H9 (cell line): ENCODE measurements around the gene RRBP1. TPM values are rescaled to one million over a fixed set of nuclear protein-coding genes. Genes with fewer than 3 reads are reported as not detected.

Experiments used
- DNase-seq: peaks from one replicate; pipeline ENCODE4 v3.0.0-alpha.2; 2017
- H2AFZ ChIP-seq: one replicate; pipeline ENCODE4 v1.6.1; 2013; ENCODE audit warnings: mild to moderate bottlenecking, low read length, control low read depth, moderate library complexity
- H2AK5ac ChIP-seq: 2 replicates; pipeline ENCODE4 v1.6.1; 2013; ENCODE audit warnings: low read length, control low read depth, mixed read lengths; ENCODE audit not compliant: insufficient read length
- H2BK120ac ChIP-seq: one replicate; pipeline ENCODE4 v1.6.1; 2013; ENCODE audit warnings: low read depth, mild to moderate bottlenecking, low read length, control low read depth, inconsistent platforms; ENCODE audit not compliant: poor library complexity, severe bottlenecking
- H2BK12ac ChIP-seq: 2 replicates; pipeline ENCODE4 v1.6.1; 2013; ENCODE audit warnings: low read length, control low read depth, mixed read lengths, low read depth; ENCODE audit not compliant: insufficient read length
- H2BK15ac ChIP-seq: 2 replicates; pipeline ENCODE4 v1.6.1; 2013; ENCODE audit warnings: low read depth, low read length, control low read depth
- H2BK20ac ChIP-seq: one replicate; pipeline ENCODE4 v1.6.1; 2013; ENCODE audit warnings: low read depth, mild to moderate bottlenecking, low read length, control low read depth, inconsistent platforms; ENCODE audit not compliant: poor library complexity, severe bottlenecking
- H2BK5ac ChIP-seq: 2 replicates; pipeline ENCODE4 v1.6.1; 2013; ENCODE audit warnings: low read length, control low read depth, mixed read lengths; ENCODE audit not compliant: insufficient read length
- H3K14ac ChIP-seq: 2 replicates; pipeline ENCODE4 v1.6.1; 2013; ENCODE audit warnings: low read length, control low read depth; ENCODE audit not compliant: insufficient read depth
- H3K18ac ChIP-seq: 2 replicates; pipeline ENCODE4 v1.6.1; 2013; ENCODE audit warnings: low read depth, mild to moderate bottlenecking, mixed read lengths, low read length, control low read depth; ENCODE audit not compliant: insufficient read length
- H3K23ac ChIP-seq: 2 replicates; pipeline ENCODE4 v1.6.1; 2013; ENCODE audit warnings: low read length, control low read depth, mixed read lengths, low read depth; ENCODE audit not compliant: insufficient read length
- H3K23me2 ChIP-seq: 2 replicates; pipeline ENCODE4 v1.6.1; 2013; ENCODE audit warnings: low read depth, mild to moderate bottlenecking, mixed read lengths, low read length, control low read depth; ENCODE audit not compliant: insufficient read length, poor library complexity, severe bottlenecking
- H3K27ac ChIP-seq: 2 replicates; pipeline ENCODE4 v1.5.1; 2013; ENCODE audit warnings: low read length, control low read depth, mixed read lengths, low read depth; ENCODE audit not compliant: insufficient read length
- H3K27me3 ChIP-seq: 2 replicates; pipeline ENCODE4 v1.6.1; 2013; ENCODE audit warnings: low read length, control low read depth, inconsistent platforms; ENCODE audit not compliant: insufficient read depth
- H3K4ac ChIP-seq: 2 replicates; pipeline ENCODE4 v1.6.1; 2013; ENCODE audit warnings: low read depth, mild to moderate bottlenecking, control low read depth, inconsistent platforms, low read length, moderate library complexity
- H3K4me1 ChIP-seq: 2 replicates; pipeline ENCODE4 v1.6.1; 2013; ENCODE audit warnings: low read length, control low read depth, inconsistent platforms; ENCODE audit not compliant: insufficient read depth
- H3K4me2 ChIP-seq: 2 replicates; pipeline ENCODE4 v1.6.1; 2013; ENCODE audit warnings: low read length, control low read depth, mixed read lengths; ENCODE audit not compliant: insufficient read length, insufficient read depth
- H3K56ac ChIP-seq: 2 replicates; pipeline ENCODE4 v1.6.1; 2013; ENCODE audit warnings: low read depth, mild to moderate bottlenecking, mixed read lengths, low read length, control low read depth; ENCODE audit not compliant: insufficient read length
- H3K79me1 ChIP-seq: 2 replicates; pipeline ENCODE4 v1.6.1; 2013; ENCODE audit warnings: low read depth, mild to moderate bottlenecking, moderate library complexity, low read length, control low read depth, inconsistent platforms; ENCODE audit not compliant: insufficient read depth, poor library complexity, severe bottlenecking
- H3K79me2 ChIP-seq: 2 replicates; pipeline ENCODE4 v1.6.1; 2013; ENCODE audit warnings: low read length, control low read depth, inconsistent platforms; ENCODE audit not compliant: insufficient read depth
- H3K9ac ChIP-seq: 2 replicates; pipeline ENCODE4 v1.6.1; 2013; ENCODE audit warnings: low read length, control low read depth, mixed read lengths; ENCODE audit not compliant: insufficient read length; ENCODE audit errors: extremely low read depth
- H3K9me3 ChIP-seq: one replicate; pipeline ENCODE4 v1.6.1; 2013; ENCODE audit warnings: low read depth, low read length, inconsistent platforms; ENCODE audit not compliant: control insufficient read depth
- H3T11ph ChIP-seq: one replicate; pipeline ENCODE4 v1.6.1; 2013; ENCODE audit warnings: mild to moderate bottlenecking, low read length, control low read depth, inconsistent platforms
- H4K20me1 ChIP-seq: one replicate; pipeline ENCODE4 v1.6.1; 2013; ENCODE audit not compliant: control insufficient read depth, insufficient read length, insufficient read depth
- H4K5ac ChIP-seq: 2 replicates; pipeline ENCODE4 v1.6.1; 2013; ENCODE audit warnings: low read depth, mild to moderate bottlenecking, mixed read lengths, low read length, control low read depth; ENCODE audit not compliant: insufficient read length
- H4K8ac ChIP-seq: replicated peaks from 2 replicates; pipeline ENCODE4 v1.6.1; 2013; ENCODE audit warnings: low read length, control low read depth, mixed read lengths, low read depth; ENCODE audit not compliant: insufficient read length
- H4K91ac ChIP-seq: 2 replicates; pipeline ENCODE4 v1.6.1; 2013; ENCODE audit warnings: low read depth, mild to moderate bottlenecking, moderate library complexity, mixed read lengths, low read length, control low read depth; ENCODE audit not compliant: insufficient read length
- H3K27ac Mint-ChIP-seq, 3 experiments: 2 replicates in 2 of 3; 3 replicates in 1 of 3; pipeline ENCODE4 v1.8.0; 2020 to 2021; ENCODE audit warnings: mixed read lengths in 3 of 3, mild to moderate bottlenecking in 1 of 3, moderate library complexity in 1 of 3
- H3K27me3 Mint-ChIP-seq: 2 replicates; pipeline ENCODE4 v1.8.0; 2021; ENCODE audit warnings: low read depth, mild to moderate bottlenecking, moderate library complexity, mixed read lengths
- H3K36me3 Mint-ChIP-seq, 3 experiments: 2 replicates in 2 of 3; 3 replicates in 1 of 3; pipeline ENCODE4 v1.8.0; 2020 to 2021; ENCODE audit warnings: low read depth in 3 of 3, mixed read lengths in 3 of 3; ENCODE audit not compliant: insufficient read depth in 1 of 3
- H3K4me1 Mint-ChIP-seq, 2 experiments: 2 replicates each; pipeline ENCODE4 v1.8.0; 2020; ENCODE audit warnings: mixed read lengths in 2 of 2
- H3K4me3 Mint-ChIP-seq, 2 experiments: 2 replicates in 1 of 2; 3 replicates in 1 of 2; pipeline ENCODE4 v1.8.0; 2020 to 2021; ENCODE audit warnings: mild to moderate bottlenecking in 2 of 2, mixed read lengths in 2 of 2, moderate library complexity in 1 of 2
- H3K9me3 Mint-ChIP-seq, 2 experiments: 2 replicates in 1 of 2; 3 replicates in 1 of 2; pipeline ENCODE4 v1.8.0; 2020; ENCODE audit warnings: mild to moderate bottlenecking in 2 of 2, mixed read lengths in 2 of 2, moderate library complexity in 1 of 2
- WGBS: extraction: QIAGEN DNeasy Blood & Tissue Kit; methylation state at CpG from one replicate; pipeline ENCODE4 v1.1.7; 2013; ENCODE audit warnings: missing lambda C conversion rate, low lambda C conversion rate, mixed read lengths; ENCODE audit not compliant: insufficient read length; ENCODE audit errors: extremely low coverage; 5-methylcytosine and 5-hydroxymethylcytosine counted together
- total RNA-seq: library from RNA; stranded (reverse); gene quantifications from 2 replicates; pipeline ENCODE4 v1.2.1, GENCODE V29; 2021
- TF ChIP-seq, protein P1 (sequence below): fragments of 200-600 bp; sonication (generic); conservative IDR thresholded peaks from 3 replicates; pipeline ENCODE4 v1.8.0; 2021; ENCODE audit warnings: antibody characterized with exemption, mild to moderate bottlenecking

Gene RRBP1
- total RNA-seq, 1 experiment from 2014 or later, result 97.8 TPM

DNA sequence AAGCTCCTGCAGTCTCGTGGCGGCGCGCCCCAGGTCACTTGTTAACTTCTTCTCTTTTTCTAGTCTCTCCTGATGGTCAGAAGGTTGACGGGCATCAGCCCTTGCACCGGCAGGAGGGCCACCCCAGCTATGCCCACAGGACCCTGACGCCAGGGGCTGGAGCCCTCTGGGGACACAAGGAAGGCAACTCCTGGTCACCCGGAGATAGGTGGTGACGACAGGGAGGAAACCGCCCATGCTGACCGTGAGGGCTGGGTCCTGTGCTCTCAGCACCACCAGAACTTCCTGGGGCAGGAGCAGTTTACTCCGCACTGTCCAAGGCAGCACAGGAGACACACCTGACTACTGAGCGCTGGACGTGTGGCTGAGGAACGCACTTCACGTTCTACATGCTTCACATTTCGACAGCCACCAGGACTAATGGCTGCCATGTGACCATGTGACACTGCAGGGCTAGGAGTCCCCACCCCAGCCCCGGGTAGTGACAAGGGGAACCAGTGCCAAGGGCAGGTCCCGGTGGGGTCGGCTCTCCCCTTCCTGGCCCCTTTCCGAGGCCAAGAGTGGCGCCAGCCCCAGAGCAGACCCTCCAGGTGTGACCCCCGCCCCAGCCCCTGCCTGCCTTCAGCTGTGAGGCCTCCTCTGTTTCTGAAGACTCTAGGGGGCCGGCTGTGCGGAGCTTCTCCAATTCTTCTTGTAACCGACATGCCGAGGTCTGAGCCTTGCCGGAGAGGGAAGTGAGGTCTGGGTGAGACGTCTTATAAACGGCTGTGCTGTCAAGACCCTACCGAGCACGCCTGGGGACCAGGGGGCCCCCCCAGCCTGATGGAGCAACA is 67.0 kb downstream of the RRBP1 start:
- no peak for DNase-seq
- Histone ChIP-seq H4K20me1 (no peaks in the 10 kb centered on the region), H3T11ph (no peak overlapping the region), H2AFZ (no peak overlapping the region), H3K4me1 (no peaks in the 10 kb centered on the region), H3K23ac (no peak overlapping the region), H3K27me3 (no peaks in the 10 kb centered on the region), H2BK5ac (no peak overlapping the region), H3K4ac (no peak overlapping the region), H2BK15ac (no peak overlapping the region), H3K23me2 (no peaks in the 10 kb centered on the region), H4K5ac (no peak overlapping the region), H2BK12ac (no peak overlapping the region), H4K91ac (no peak overlapping the region), H3K14ac (no peak overlapping the region), H3K9ac (no peak overlapping the region), H3K79me2 (no peaks in the 10 kb centered on the region), H3K9me3 (no peaks in the 10 kb centered on the region), H3K4me2 (no peak overlapping the region), H4K8ac (no peak overlapping the region), H2AK5ac (no peak overlapping the region), H3K56ac (no peak overlapping the region), H3K18ac (no peak overlapping the region), H3K27ac (no peak overlapping the region), H2BK20ac (no peak overlapping the region), H2BK120ac (no peak overlapping the region), H3K79me1 (no peaks in the 10 kb centered on the region)
- no CpG with 5 or more reads among the region's 32 CpGs for WGBS
- Mint-ChIP-seq H3K27ac (peak overlapping the region in 2 of 3 experiments; percentile 49 to 80; a peak in 1 of 7 replicates), H3K4me1 (peaks cover 7 to 14% of the 10 kb centered on the region in 2 experiments), H3K36me3 (peaks cover 11 to 37% (median 30%) of the 10 kb centered on the region in 3 experiments; a peak in 6 of 7 replicates), H3K27me3 (no peaks in the 10 kb centered on the region; the same call in 1 of the 2 replicates), H3K4me3 (no peak overlapping the region), H3K9me3 (no peaks in the 10 kb centered on the region)
- TF ChIP-seq, protein P1, sequence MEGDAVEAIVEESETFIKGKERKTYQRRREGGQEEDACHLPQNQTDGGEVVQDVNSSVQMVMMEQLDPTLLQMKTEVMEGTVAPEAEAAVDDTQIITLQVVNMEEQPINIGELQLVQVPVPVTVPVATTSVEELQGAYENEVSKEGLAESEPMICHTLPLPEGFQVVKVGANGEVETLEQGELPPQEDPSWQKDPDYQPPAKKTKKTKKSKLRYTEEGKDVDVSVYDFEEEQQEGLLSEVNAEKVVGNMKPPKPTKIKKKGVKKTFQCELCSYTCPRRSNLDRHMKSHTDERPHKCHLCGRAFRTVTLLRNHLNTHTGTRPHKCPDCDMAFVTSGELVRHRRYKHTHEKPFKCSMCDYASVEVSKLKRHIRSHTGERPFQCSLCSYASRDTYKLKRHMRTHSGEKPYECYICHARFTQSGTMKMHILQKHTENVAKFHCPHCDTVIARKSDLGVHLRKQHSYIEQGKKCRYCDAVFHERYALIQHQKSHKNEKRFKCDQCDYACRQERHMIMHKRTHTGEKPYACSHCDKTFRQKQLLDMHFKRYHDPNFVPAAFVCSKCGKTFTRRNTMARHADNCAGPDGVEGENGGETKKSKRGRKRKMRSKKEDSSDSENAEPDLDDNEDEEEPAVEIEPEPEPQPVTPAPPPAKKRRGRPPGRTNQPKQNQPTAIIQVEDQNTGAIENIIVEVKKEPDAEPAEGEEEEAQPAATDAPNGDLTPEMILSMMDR, result no peak
